ENCODE data around the gene ABAT.

The ABAT gene

DNA sequence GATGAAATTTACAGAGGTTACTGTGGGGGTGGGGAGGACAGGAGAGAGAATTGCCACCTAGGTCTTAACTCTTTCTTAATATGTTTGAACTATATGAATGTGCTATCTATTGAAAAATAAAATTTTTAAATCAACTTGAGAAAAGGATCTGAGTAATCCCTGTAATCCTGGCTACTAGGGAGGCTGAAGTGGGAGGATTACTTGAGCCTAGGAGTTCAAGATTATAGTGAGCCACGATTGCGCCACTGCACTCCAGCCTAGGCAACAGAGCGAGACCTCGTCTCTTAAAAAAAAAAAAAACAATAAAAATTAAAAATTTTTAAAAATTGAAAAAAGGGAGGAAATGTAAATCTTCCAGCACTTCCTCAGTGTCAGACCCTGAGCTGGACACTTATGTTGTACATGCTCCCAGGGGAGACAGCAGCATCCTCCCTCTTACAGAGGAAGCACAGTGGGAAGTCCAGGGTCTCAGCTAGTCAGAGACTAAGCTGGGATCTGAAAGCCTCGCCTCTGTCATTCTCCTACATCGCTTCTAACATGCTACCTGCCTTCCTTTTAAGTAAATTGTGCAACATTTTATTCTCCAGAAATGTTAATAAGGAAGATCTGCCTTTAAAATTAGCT lies 145.1 kb downstream of the ABAT start:
- no peak for DNase-seq

DNA sequence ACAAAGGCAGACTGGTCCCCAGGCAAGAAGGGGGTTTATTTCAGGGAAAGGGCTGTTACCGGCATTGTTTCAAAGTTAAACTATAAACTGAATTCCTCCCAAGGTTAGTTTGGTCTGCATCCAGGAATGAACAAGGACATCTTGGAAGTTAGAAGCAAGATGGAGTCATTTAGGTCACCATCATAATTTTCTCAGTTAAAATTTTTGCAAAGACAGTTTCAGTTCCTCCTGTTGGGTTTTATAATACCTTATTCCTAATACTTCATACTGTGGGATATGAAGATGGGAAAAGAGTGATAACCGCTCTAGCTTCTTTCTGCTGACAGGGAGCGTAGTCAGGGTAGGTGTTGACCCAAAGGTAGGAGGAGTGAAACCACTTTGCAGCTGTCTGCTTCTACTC lies 148.0 kb downstream of the ABAT start:
- DNase-seq, result no peak

DNA sequence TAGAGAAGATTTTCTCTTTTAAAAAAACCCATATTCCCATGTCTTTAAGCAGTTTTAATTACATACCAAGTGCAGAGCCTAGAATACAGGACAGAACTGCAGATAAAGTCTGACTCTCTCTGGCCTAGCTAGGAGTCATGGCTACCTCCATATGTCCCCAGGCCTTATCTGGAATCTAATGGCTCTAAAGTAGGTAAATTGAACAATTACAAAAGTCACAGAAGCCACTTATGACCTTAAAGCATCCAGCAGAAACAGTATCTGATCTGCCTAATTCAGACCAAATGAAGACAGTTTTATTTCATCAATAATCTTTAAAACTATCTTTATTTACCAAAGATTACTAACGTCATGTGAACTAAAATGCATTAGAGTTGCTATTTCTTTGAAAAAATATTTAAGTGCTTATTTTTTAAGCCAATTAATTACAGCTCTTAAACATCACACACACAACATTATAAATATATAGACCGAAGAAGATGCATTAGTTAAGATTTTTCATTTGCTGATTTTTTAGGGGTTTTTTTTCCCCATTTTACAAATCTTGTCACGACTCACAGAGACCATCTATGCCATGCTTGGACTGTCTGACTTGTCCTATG lies 152.0 kb downstream of the ABAT start:
- DNase-seq, result no peak

DNA sequence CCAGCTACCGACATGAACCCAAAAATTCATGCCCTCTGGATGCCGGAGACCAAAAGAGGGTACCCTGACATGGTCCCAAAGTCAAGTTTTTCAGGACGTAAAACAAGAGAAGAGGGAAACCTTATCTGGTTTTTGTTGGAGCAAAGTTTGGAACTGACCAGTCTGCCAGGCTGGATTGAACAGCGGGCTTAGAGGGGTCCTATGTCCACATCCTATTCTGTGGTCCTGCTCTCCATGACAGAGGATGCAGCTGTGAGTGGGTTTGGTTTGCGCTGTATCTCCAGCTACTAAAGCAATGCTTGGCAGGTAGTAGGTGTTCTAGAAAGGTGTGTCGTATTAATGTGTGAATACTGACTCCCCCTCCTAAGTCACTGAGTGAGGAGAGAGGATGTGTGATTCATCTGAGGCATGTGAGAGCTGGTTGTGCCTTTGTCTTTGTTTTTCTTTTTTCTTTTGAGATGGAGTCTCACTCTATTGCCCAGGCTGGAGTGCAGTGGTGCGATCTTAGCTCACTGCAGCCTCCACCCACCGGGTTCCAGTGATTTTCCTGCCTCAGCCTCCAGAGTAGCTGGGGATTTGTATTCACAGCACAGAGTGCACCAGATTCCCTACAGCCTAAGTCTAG lies 154.2 kb downstream of the ABAT start:
- no peak for DNase-seq

DNA sequence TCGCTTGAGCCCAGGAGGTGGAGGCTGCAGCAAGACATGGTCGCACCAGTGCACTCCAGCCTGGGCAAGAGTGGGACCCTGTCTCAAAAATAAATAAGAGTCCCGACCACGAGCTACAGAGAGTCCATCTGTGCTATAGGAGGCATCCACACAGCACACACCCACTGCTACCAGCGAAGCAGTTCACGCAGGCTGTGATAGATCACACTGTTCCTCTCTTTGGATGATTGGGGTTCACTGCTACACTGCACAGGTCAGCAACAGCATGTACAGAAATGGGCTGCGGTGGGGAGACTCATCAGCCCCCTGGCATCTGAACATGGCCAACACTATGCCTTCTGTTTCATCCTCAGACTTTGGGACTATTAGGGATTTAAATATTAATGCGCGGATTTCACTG lies 157.0 kb downstream of the ABAT start:
- DNase-seq, result no peak

DNA sequence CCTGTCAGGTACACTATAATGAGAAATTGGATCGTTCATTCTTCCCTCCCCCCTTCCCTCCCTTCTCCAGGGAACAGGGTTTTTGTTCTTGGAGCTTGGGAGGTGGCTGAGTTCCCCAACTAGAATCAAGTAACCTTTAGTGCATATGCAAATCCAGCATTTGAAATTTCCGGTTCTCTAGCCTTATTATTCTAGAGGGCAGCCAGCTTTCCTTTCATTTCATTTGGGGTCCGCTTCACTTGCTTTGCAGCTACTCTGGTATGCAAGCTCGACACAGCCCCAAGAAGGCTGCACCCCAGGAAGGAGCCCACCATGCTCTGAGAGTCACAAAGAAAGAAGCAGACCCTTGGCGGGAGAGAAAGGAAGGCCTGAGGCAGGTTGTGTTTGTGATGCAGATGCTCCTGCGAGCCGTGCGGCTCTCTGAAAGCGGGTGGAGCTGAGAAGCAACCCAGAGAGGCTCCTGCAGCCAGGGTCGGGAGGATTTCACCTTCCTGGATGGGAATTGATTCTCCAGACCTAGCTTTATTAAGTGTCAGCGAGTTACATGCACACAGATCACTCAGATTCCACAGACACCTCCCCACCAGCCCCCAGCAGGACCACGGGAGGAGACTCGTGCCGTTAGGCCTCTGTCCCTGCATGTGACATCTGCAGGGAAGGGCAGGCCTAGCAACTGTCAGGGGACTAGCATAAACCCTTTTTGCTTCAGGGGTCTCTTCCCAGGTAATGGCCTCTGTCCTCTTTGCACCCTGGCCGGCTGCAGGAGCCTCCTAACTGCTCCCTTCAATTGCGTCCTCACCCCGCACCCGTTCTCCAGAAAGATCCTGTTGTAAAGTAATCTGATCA lies 157.7 kb downstream of the ABAT start:
- no peak for DNase-seq

DNA sequence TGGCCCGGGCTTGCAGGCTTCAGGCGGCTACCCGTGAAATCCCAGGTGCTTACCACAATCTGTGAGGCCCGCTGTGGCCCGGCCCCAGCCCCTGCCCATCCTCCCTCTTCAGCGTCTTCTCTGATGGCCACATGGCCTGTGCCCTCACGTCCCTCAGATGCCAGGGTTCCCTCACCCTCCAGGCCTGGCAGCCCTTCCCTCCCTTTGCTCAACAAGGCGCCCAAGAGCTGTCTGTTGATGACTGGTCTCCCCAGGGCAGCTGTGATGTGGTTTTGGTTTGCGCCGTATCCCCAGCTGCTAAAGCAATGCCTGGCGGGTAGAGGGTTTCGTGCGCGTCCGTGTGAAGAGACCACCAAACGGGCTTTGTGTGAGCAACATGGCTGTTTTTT lies 158.3 kb downstream of the ABAT start:
- DNase-seq, result no peak
